ENCODE results near the gene IFITM2. TPM values are rescaled to one million over a fixed set of nuclear protein-coding genes. Genes with fewer than 3 reads are reported as not detected.

IFITM2 gene
- total RNA-seq, 2 experiments from 2014 or later = 1,890 to 1,949 TPM

DNA sequence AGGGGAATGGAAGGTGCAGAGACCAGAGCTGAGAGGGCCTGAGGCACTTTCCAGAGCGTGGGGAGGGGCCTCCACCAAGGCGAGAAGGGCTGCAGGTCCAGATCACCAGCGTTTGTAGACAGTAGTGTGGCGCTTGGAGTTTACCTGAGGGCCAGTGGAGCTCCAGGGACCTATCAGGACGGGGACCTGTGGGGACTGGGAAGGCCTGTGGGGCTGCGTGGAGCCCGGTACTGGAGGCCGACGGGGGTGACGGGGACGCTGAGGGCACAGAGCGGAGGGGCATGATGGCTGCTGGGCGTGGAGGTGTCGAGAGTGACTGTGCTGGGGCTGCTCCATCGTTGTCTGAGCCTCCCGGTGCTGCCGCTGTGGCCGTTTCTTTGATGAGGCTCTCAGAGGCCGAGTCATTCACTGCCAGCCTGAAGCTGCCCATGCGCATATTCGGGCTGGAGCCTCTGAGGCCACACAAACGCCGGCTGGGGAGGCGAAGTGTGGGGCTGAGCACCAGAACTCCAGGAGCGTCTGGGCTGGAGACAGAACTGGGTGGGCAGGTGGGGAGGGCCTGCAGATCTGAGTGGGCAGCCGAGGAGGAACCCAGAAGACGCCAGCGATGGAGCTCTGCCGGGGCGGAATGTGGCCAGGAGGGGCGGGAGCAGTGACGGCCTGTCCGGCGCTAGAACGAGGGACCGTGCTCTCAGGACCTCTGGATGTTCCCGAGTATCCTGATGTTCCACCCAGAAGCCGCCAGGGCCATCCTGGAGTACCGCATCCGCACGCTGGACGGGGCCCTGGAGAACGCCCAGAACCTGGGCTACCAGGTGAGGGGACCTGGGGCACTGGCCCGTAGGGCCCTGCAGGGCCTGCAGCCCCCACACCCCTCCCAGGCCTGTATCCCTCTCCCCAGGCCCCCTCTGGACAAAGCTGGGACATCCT is 16.1 kb upstream of the IFITM2 start:
- DNase-seq = peak; percentile 34
- Mint-ChIP-seq H3K4me1 (peaks cover 33% of the 10 kb centered on the region), H3K27me3 (no peaks in the 10 kb centered on the region), H3K9me3 (no peaks in the 10 kb centered on the region), H3K4me3 (peak overlapping the region; percentile 93), H3K36me3 (peaks cover 38% of the 10 kb centered on the region), H3K27ac (peak overlapping the region; percentile 95)
- ATAC-seq (ENCODE audit: low read depth) = no peak
- POLR2A ChIA-PET = interaction anchor here (0.7 to 16.3 kb wide), 10 partner anchors 10 to 84 kb away, joined by 3 to 336 read pairs (median 26); partner anchors contain the start of genes BET1L, IFITM1, NLRP6 and RIC8A

DNA sequence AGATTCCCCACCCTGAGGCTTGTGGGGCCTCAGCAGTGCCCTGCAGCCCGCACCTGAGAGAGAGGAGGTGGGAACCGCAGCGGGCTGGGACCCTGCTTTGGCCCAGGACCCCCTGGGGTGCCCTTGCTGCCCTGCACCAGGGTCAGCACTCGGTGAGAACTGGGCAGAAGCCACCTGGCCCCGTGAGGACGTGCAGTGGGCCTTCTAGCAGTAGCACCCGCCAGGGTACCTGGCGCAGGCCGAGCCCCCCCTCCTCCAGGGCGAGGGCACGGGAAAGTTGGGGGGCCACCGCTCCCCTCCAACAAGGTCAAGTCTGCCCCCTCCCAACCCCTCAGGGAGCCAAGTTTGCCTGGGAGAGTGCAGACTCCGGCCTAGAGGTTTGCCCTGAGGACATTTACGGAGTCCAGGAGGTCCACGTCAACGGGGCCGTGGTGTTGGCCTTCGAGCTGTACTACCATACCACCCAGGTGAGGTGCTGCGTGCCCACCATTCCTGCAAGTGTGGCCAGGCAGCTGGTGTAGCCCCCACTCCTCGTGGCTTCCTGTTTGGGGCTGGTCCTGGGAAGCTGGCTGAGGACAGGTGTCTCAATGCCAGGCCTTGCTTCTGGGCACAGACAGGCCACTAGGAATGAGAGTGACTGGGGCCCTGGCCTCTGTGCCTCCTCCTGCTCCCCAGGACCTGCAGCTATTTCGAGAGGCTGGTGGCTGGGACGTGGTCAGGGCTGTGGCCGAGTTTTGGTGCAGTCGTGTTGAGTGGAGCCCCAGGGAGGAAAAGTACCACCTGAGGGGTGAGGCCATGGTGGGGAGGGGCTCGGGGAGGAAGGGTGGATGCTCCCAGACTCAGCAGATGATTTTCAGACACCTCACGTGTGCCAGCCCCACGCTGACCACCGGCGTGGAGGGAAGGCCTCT is 15.2 kb upstream of the IFITM2 start:
- H3K4me3 Mint-ChIP-seq = peak overlapping the region; percentile 93

DNA sequence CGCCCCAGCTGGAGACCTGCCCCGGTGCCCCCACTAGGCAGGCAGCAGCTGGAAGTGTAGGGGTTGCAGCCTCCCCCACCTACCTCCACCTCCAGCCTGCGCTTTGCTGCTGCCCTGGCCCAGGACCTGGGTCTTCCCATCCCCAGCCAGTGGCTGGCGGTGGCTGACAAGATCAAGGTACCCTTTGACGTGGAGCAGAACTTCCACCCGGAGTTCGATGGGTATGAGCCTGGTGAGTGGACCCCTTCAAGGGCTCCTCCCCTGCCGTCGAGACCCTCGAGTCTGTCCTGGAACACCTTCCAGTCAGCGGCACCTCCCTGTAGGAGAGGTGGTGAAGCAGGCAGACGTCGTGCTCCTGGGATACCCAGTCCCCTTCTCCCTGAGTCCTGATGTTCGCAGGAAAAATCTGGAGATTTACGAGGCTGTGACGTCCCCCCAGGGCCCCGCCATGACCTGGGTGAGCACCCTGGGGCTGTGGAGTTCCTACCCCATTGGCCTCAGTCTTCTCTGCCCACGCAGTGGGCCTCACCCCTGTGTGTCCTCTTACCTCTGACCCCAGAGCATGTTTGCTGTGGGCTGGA is 14.3 kb upstream of the IFITM2 start:
- Mint-ChIP-seq H3K36me3 (peaks cover 30% of the 10 kb centered on the region), H3K9me3 (no peaks in the 10 kb centered on the region), H3K4me3 (peak overlapping the region; percentile 28), H3K27ac (no peak overlapping the region), H3K4me1 (peaks cover 44% of the 10 kb centered on the region), H3K27me3 (no peaks in the 10 kb centered on the region)
- POLR2A ChIA-PET = interaction anchor here (1.1 to 13.4 kb wide), 7 partner anchors 14 to 275 kb away, joined by 3 to 264 read pairs (median 4); partner anchors contain the start of genes BET1L, IFITM2, NLRP6 and RIC8A
- ATAC-seq (ENCODE audit: low read depth) (no peak), DNase-seq (peak; percentile 36)

More for the DNA sequence above, 15.2 kb upstream of the IFITM2 start:
- H3K4me1 Mint-ChIP-seq = peaks cover 35% of the 10 kb centered on the region
- peak overlapping the region; percentile 95 for H3K27ac Mint-ChIP-seq
- H3K27me3 Mint-ChIP-seq = no peaks in the 10 kb centered on the region
- no peak for ATAC-seq (ENCODE audit: low read depth)
- H3K9me3 Mint-ChIP-seq = no peaks in the 10 kb centered on the region
- POLR2A ChIA-PET = interaction anchor here (0.7 to 16.3 kb wide), 8 partner anchors 9 to 85 kb away, joined by 3 to 336 read pairs (median 5); partner anchors contain the start of genes BET1L, IFITM2, NLRP6 and RIC8A
- DNase-seq = peak; percentile 44
- peaks cover 36% of the 10 kb centered on the region for H3K36me3 Mint-ChIP-seq

DNA sequence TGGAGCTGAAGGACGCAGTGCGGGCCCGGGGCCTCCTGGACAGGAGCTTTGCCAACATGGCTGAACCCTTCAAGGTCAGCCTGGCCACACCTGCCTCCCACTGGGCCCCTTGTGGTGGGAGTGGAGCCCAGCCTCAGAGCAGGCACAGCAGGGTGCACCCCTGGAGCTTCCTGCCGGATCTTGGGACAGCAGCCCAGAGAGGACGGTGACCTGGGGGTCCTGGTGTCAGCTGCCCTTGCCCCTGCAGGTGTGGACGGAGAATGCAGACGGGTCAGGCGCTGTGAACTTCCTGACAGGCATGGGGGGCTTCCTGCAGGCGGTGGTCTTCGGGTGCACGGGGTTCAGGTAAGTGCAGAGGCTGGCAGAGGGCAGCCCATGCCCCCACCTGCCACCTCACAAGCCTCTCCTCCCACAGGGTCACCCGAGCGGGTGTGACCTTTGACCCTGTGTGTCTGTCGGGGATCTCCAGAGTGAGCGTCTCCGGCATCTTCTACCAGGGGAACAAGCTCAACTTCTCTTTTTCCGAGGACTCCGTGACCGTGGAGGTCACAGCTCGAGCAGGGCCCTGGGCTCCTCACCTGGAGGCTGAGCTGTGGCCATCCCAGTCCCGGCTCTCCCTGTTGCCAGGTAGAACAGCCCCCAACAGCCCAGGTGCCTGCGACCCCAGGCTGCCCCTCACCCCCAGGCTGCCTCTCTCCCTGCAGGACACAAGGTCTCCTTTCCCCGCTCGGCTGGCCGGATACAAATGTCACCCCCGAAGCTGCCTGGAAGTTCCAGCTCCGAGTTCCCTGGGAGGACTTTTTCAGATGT is 13.6 kb upstream of the IFITM2 start:
- DNase-seq = peak; percentile 29
- Mint-ChIP-seq H3K27ac (peak overlapping the region; percentile 76), H3K27me3 (no peaks in the 10 kb centered on the region), H3K4me3 (peak overlapping the region; percentile 71), H3K9me3 (no peaks in the 10 kb centered on the region), H3K36me3 (peaks cover 30% of the 10 kb centered on the region), H3K4me1 (peaks cover 46% of the 10 kb centered on the region)
- POLR2A ChIA-PET = interaction anchor here (0.6 to 13.4 kb wide), 8 partner anchors 14 to 282 kb away, joined by 3 to 264 read pairs (median 4); partner anchors contain the start of genes BET1L, NLRP6 and RIC8A
- ATAC-seq (ENCODE audit: low read depth) = no peak

DNA sequence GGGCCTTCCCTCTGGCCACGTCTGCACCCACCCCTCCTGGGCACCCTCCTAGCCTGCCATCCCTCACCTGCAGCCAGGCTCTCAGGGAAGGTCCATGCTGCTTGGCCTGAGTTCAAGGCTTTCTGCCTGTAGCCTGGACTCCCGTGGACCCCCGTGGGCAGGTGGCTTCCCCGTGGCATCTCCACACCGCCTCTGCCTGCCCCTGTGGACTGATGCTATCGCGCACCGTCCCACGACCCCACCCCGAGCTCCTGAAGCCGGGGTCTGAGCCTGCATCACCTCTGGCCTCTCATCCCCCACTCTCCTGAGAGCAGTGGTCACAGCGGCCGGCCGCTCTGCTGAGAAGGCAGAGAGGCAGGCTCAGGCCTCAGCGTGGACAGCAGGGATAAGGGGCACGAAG is 12.8 kb upstream of the IFITM2 start:
- no peaks in the 10 kb centered on the region for H3K9me3 Mint-ChIP-seq
- DNase-seq (peak; percentile 34), ATAC-seq (ENCODE audit: low read depth) (no peak)
- peaks cover 47% of the 10 kb centered on the region for H3K4me1 Mint-ChIP-seq
- H3K36me3 Mint-ChIP-seq = peaks cover 29% of the 10 kb centered on the region
- peak overlapping the region; percentile 71 for H3K4me3 Mint-ChIP-seq
- peak overlapping the region; percentile 76 for H3K27ac Mint-ChIP-seq
- no peaks in the 10 kb centered on the region for H3K27me3 Mint-ChIP-seq
- POLR2A ChIA-PET = interaction anchor here (0.6 to 13.4 kb wide), 7 partner anchors 8 to 281 kb away, joined by 3 to 264 read pairs (median 4); partner anchors contain the start of gene NLRP6

DNA sequence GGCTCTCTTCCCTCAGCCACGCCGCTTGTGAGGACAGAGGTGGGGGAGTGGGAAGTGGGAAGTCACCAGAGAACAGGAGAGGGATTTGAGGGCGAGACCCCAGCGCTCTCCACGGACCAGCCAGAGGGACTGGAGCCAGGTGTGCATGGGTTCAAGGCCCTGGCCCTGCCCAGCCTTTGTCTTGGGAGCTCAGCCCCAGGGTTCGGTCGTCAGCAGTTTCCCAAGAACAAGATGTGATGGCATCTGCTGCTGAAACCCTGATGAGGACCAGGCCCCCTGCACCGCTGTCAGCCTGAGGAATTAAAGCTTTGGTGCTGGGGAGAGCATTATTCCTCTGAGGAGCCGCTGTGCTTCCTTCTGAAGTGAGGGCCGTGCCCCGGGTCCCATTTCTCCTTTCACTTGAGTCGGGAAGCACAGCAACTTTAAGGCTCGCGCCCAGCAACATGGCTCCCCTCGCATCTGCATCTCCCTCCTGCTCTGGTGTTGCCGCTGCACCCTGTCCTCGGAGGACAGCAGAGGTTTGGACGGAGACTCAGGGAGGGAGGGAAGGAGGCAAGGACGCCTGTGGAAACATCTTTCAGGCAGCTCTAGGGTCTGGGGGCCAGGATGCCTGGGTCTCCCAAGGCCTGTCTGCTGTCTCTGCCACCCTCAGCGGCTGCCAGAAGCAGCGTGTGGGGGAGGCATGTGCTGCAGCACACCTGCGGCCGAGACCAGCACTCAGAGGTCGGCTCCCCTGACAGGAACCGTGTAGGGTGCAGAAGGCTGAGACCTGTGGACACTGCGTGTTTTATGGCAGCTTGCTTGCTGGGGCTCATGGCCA is 12.1 kb upstream of the IFITM2 start:
- H3K4me3 Mint-ChIP-seq = peak overlapping the region; percentile 71
- H3K27ac Mint-ChIP-seq = peak overlapping the region; percentile 76
- DNase-seq (peak; percentile 37), ATAC-seq (ENCODE audit: low read depth) (no peak)
- peaks cover 5% of the 10 kb centered on the region for H3K27me3 Mint-ChIP-seq
- H3K36me3 Mint-ChIP-seq = peaks cover 23% of the 10 kb centered on the region
- peaks cover 52% of the 10 kb centered on the region for H3K4me1 Mint-ChIP-seq
- POLR2A ChIA-PET = interaction anchor here (0.5 to 13.4 kb wide), 10 partner anchors 8 to 121 kb away, joined by 3 to 264 read pairs (median 4); partner anchors contain the start of genes IFITM2 and NLRP6
- no peaks in the 10 kb centered on the region for H3K9me3 Mint-ChIP-seq

DNA sequence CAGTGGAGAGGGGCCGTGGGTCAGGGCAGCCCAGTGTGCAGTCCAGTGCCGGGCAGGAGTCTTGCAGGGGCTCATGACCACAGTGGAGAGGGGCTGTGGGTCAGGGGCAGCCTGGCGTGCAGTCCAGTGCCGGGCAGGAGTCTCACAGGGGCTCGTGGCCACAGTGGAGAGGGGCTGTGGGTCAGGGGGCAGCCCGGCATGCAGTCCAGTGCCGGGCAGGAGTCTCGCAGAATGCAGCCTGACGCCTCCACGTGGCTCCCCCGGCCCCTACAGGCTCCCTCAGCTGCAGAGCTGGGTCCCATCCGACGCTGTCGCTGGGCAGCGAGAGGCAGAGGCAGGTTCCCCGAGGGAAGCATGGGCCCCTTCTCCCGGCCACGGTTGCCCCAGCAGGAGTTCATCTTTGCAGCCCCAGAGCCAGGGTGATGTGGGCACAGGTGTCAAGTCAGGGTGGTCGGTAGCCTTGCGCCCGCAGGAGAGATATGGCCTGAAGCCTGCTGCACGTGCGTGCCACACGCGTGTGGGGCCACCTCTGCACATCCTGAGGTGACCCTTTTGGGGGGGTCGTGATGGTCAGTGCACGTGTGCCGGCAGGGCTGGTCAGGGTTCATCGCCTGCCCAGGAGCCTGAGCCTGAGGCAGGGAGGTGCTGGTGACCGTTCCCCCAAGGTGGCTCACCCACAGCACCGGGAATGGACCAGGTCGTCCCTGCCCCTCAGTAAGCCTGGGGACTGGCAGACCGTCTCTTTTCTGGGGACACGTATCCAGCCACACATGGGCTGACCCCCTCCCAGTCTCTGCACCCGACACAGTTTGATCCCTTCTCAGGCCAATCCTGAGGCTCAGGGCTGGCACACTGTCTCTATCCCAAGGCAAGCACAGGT is 11.2 kb upstream of the IFITM2 start:
- no peaks in the 10 kb centered on the region for H3K9me3 Mint-ChIP-seq
- ATAC-seq (ENCODE audit: low read depth) = no peak
- peak overlapping the region; percentile 90 for H3K27ac Mint-ChIP-seq
- peak; percentile 51 for DNase-seq
- peaks cover 50% of the 10 kb centered on the region for H3K4me1 Mint-ChIP-seq
- H3K36me3 Mint-ChIP-seq = peaks cover 15% of the 10 kb centered on the region
- POLR2A ChIA-PET = interaction anchor here (0.5 to 13.4 kb wide), 6 partner anchors 8 to 59 kb away, joined by 3 to 264 read pairs (median 4); partner anchors contain the start of gene NLRP6
- H3K4me3 Mint-ChIP-seq = peak overlapping the region; percentile 73
- peaks cover 6% of the 10 kb centered on the region for H3K27me3 Mint-ChIP-seq

DNA sequence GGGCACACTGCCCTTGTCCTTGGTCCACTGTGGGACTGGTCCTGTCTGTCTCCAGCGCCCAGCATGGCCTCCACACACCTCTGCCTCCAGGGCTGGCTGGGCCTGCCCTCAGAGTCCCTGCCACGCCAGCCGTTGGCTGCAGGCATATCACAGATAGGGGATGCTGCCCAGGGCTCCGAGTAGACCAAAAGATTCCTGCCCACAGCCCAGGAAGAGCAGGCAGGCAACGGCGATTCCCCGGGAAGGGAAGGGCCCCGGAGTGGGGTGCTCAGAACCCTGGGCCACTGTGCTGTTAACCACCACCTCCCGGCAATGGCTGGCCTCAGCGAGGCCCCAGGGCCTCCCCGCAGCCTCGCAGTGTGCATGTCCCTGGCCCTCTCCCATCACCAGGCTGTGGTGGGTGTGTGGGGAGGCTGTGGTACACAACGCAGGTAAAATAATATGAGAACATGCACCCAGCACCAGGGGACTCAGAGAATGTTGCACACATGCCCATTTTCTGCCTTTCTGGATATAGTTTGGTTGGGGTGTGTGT is 10.5 kb upstream of the IFITM2 start:
- H3K27ac Mint-ChIP-seq = peak overlapping the region; percentile 90
- H3K4me3 Mint-ChIP-seq = peak overlapping the region; percentile 73
- H3K27me3 Mint-ChIP-seq = peaks cover 6% of the 10 kb centered on the region
- H3K4me1 Mint-ChIP-seq = peaks cover 50% of the 10 kb centered on the region
- POLR2A ChIA-PET = interaction anchor here (0.6 to 5.7 kb wide), 10 partner anchors 9 to 58 kb away, joined by 3 to 71 read pairs (median 7); partner anchors contain the start of genes IFITM2 and PGGHG
- peaks cover 12% of the 10 kb centered on the region for H3K36me3 Mint-ChIP-seq
- ATAC-seq (ENCODE audit: low read depth) (peak; percentile 1), DNase-seq (peak; percentile 75)
- no peaks in the 10 kb centered on the region for H3K9me3 Mint-ChIP-seq

DNA sequence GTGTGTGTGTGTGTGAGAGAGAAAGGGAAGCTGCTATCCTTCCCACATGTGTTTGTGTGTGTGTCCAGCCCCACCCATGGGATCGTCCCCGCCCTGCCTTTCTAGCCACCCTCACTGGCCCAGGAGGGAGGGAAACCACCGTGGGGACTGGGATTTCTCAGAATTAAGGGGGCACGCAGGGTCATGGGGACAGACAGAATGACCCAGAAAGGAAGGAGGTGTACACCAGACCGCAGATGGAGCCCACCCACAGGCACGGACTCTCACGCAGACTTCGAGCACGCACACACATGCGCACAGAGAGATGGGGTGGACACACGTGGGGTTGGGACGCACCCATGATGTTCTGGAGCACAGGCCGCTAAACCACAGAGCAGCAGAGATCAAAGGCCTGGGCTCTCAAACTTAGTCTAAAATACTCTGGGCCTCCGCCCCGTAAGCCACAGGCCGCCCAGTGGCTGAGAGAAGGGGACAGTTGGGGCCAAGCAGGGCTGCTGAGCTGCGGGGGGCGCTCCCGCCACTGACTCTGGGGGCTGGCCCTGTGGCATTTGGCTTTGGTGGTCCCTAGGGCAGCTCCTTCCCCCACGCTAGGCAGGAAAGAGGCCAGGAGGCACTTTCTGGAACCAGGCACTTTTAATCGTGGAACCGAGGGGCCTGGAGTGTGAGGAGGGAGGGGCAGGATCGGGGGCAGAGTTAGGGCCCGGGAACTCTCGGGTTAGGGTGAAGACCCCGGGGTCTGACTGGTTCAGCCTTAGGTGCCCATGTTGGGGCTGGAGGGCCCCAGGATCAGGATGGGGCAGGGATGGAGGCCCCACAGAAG is 9.8 kb upstream of the IFITM2 start:
- Mint-ChIP-seq H3K4me1 (peaks cover 51% of the 10 kb centered on the region), H3K4me3 (peak overlapping the region; percentile 73), H3K36me3 (peaks cover 8% of the 10 kb centered on the region), H3K9me3 (no peaks in the 10 kb centered on the region), H3K27me3 (peaks cover 8% of the 10 kb centered on the region), H3K27ac (peak overlapping the region; percentile 90)
- DNase-seq (peak; percentile 84), ATAC-seq (ENCODE audit: low read depth) (peak; percentile 67)
- POLR2A ChIA-PET = interaction anchor here (0.6 to 5.7 kb wide), 17 partner anchors 9 to 150 kb away, joined by 3 to 71 read pairs (median 5); partner anchors contain the start of genes IFITM2, PGGHG and PSMD13

All from activated naive CD8-positive, alpha-beta T cell treated with anti-CD3 and anti-CD28 coated beads, Interleukin-2, amount 10 ng/mL, durations not matched to agents 7 days and 5 days (primary cell).